ENCODE measurements around the gene DLG2. TPM values are rescaled to one million over a fixed set of nuclear protein-coding genes. Genes with fewer than 3 reads are reported as not detected.

DLG2 gene
- total and polyA plus RNA-seq, 7 donors = 0.23 to 5.3 (median 3.4) TPM

DNA sequence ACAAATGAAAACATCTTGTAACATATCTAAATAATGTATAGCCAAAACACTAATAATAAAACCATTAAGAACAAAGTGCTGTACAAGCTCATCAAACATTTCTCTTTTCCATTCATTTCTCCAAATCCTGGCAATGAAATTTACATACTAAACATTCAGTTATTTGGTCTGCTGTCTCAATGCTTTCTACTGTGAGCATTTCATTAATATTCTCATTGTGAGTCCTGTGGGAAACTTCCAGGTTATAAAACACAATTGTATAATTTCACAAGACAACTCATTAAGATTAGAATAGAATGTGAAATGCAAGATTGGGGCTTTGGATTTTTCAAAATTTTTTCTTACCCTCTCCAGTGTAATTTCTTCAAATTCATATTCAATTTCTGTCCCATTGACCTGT lies 1464.0 kb downstream of the DLG2 start:
- DNase-seq (no peak), ATAC-seq (no peak)
- no peaks in the 10 kb centered on the region for H3K9me3 ChIP-seq
- TF ChIP-seq, protein P1, sequence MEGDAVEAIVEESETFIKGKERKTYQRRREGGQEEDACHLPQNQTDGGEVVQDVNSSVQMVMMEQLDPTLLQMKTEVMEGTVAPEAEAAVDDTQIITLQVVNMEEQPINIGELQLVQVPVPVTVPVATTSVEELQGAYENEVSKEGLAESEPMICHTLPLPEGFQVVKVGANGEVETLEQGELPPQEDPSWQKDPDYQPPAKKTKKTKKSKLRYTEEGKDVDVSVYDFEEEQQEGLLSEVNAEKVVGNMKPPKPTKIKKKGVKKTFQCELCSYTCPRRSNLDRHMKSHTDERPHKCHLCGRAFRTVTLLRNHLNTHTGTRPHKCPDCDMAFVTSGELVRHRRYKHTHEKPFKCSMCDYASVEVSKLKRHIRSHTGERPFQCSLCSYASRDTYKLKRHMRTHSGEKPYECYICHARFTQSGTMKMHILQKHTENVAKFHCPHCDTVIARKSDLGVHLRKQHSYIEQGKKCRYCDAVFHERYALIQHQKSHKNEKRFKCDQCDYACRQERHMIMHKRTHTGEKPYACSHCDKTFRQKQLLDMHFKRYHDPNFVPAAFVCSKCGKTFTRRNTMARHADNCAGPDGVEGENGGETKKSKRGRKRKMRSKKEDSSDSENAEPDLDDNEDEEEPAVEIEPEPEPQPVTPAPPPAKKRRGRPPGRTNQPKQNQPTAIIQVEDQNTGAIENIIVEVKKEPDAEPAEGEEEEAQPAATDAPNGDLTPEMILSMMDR (IDR thresholded peaks at IDR 0.05) = no peak
- H3K4me1 ChIP-seq = no peaks in the 10 kb centered on the region
- no peaks in the 10 kb centered on the region for H3K27me3 ChIP-seq (ENCODE audit: insufficient read depth in 3 of 3, low read length in 2 of 3)
- no peak overlapping the region for H3K27ac ChIP-seq
- no peak overlapping the region for H3K4me3 ChIP-seq
- intact Hi-C loops (cut with DNase I) = no loop called here
- no peaks in the 10 kb centered on the region for H3K36me3 ChIP-seq (ENCODE audit: insufficient read depth in 1 of 2, low read depth in 1 of 2)

DNA sequence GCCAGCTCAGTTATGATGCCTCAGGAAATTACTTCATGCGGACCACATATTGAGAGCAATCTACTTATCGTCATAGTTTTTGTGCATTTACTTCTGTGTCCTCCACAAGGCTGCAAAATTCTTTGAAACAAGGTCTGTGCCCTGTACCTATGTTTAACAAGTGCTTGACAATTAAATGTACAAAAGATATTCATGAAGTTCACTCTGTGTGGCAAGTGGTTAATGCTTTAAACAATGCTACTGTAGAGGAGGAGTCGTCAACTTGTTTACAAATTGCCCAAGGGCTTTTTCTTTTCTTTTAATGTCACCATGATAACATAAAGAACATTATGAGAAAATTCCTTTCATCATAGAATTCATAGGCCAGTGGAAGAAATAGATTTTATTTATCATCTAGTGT lies 1469.5 kb downstream of the DLG2 start:
- WGBS, 3 donors = 83 to 93% (median 90%) methylated on average over 3 of the region's 3 CpGs
- no peak for DNase-seq

DNA sequence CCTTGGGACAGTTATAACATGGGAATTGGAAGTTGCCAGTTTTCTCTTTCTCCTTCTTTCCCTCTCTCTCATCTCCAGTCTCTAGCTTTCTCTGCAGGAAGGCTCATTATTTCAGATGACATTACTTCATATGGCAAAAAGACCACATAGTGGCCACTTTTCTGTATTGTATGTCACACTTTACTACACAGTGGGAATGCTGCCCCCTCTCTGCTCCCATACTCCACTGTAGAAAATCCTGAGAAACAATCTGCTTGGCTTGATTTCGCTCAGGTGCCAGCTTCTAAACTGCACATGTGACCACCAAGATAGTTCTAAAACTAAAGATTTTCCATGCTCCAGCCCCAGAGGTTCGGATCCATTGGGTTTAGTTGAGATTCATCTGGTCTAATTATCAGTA lies 1480.3 kb downstream of the DLG2 start:
- TF ChIP-seq, protein P1 (IDR thresholded peaks at IDR 0.05) = no peak
- Histone ChIP-seq H3K36me3 (ENCODE audit: insufficient read depth in 1 of 2, low read depth in 1 of 2) (no peaks in the 10 kb centered on the region), H3K9me3 (no peaks in the 10 kb centered on the region), H3K4me1 (no peaks in the 10 kb centered on the region), H3K4me3 (no peak overlapping the region), H3K27me3 (ENCODE audit: insufficient read depth in 3 of 3, low read length in 2 of 3) (no peaks in the 10 kb centered on the region), H3K27ac (no peak overlapping the region)
- ATAC-seq = no peak
- WGBS, 3 donors = 74 to 88% (median 82%) methylated on average over 2 of the region's 2 CpGs
- DNase-seq = no peak
- intact Hi-C loops (cut with DNase I) = no loop called here

More for the DNA sequence above, 1469.5 kb downstream of the DLG2 start:
- intact Hi-C loops (cut with DNase I) = no loop called here
- H3K4me1 ChIP-seq = no peaks in the 10 kb centered on the region
- H3K36me3 ChIP-seq (ENCODE audit: insufficient read depth in 1 of 2, low read depth in 1 of 2) = no peaks in the 10 kb centered on the region
- TF ChIP-seq, protein P1 (IDR thresholded peaks at IDR 0.05) = no peak
- no peaks in the 10 kb centered on the region for H3K27me3 ChIP-seq (ENCODE audit: insufficient read depth in 3 of 3, low read length in 2 of 3)
- no peak for ATAC-seq
- H3K9me3 ChIP-seq = no peaks in the 10 kb centered on the region
- no peak overlapping the region for H3K27ac ChIP-seq
- no peak overlapping the region for H3K4me3 ChIP-seq

DNA sequence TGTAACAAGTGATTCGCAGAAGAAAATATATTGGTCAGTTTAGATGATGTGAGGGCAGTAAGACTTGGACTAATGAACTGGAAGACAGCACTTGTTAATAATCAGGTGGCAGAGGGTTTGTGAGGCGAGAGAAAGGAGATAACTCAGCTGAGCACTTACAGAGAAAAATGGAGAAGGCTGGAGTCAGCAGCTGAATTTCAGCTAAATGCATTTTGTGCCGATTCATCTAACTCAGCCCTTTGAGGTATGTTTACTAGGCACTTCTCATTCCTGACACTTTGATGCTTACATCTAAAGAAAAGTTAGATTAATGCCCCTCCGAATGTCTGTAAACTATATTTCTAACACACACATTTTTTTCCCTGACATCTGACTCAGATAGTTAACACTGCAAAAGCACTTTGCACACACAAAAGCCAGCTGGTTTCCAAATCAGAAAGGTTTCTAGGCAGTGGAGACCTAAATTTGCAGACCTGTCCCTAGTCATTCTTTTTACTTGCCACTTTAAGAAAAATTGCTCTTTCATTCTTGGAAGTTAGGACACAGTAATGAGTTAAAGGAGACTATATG lies 1481.4 kb downstream of the DLG2 start:
- no peaks in the 10 kb centered on the region for H3K36me3 ChIP-seq (ENCODE audit: insufficient read depth in 1 of 2, low read depth in 1 of 2)
- H3K4me1 ChIP-seq = no peaks in the 10 kb centered on the region
- no peaks in the 10 kb centered on the region for H3K9me3 ChIP-seq
- TF ChIP-seq, protein P1 (IDR thresholded peaks at IDR 0.05) = no peak
- WGBS, 3 donors = 59 to 64% (median 60%) methylated on average over 4 of the region's 4 CpGs
- no peak overlapping the region for H3K4me3 ChIP-seq
- intact Hi-C loops (cut with DNase I) = no loop called here
- DNase-seq (no peak), ATAC-seq (no peak)
- H3K27me3 ChIP-seq (ENCODE audit: insufficient read depth in 3 of 3, low read length in 2 of 3) = no peaks in the 10 kb centered on the region
- H3K27ac ChIP-seq = no peak overlapping the region

DNA sequence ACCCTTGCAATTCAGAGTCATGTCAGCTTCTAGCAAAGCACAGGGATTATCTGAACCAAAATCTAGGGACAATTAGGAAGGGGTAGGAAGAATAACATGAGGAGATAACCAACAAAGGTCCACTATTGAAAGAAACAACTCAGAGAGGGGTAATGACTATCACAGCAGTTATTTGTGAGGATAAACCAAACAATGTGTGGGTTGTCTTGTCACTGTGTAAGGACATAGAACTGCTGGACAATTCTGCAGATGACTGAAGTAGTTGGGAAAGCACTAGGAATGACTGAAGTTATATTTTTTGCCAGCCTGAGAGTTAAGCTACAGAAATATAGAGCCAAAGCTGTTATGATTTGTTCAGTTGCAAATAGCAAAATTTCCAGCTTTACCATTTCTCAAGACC lies 1482.6 kb downstream of the DLG2 start:
- ATAC-seq = no peak
- TF ChIP-seq, protein P1 (IDR thresholded peaks at IDR 0.05) = no peak
- Histone ChIP-seq H3K36me3 (ENCODE audit: insufficient read depth in 1 of 2, low read depth in 1 of 2) (no peaks in the 10 kb centered on the region), H3K27me3 (ENCODE audit: insufficient read depth in 3 of 3, low read length in 2 of 3) (no peaks in the 10 kb centered on the region), H3K9me3 (no peaks in the 10 kb centered on the region), H3K4me3 (no peak overlapping the region), H3K27ac (no peak overlapping the region), H3K4me1 (no peaks in the 10 kb centered on the region)
- intact Hi-C loops (cut with DNase I) = no loop called here
- no peak for DNase-seq
